OCI-LY3 (cell line): ENCODE results near the gene HDAC7.

ENCODE experiments used
- EZH2phosphoT487 ChIP-seq: fragments of 200-600 bp; shearing (Covaris generic); IDR thresholded peaks from 2 replicates; pipeline ENCODE4 v1.6.1; 2018; ENCODE audit warnings: antibody characterized with exemption, mixed run types, low read depth
- TF ChIP-seq, protein P1 (sequence below): fragments of 200-600, 300-600 bp; sonication (generic); IDR thresholded peaks from 2 replicates; pipeline ENCODE4 v1.5.1; 2014; ENCODE audit warnings: antibody characterized with exemption, low read length, low read depth

DNA sequence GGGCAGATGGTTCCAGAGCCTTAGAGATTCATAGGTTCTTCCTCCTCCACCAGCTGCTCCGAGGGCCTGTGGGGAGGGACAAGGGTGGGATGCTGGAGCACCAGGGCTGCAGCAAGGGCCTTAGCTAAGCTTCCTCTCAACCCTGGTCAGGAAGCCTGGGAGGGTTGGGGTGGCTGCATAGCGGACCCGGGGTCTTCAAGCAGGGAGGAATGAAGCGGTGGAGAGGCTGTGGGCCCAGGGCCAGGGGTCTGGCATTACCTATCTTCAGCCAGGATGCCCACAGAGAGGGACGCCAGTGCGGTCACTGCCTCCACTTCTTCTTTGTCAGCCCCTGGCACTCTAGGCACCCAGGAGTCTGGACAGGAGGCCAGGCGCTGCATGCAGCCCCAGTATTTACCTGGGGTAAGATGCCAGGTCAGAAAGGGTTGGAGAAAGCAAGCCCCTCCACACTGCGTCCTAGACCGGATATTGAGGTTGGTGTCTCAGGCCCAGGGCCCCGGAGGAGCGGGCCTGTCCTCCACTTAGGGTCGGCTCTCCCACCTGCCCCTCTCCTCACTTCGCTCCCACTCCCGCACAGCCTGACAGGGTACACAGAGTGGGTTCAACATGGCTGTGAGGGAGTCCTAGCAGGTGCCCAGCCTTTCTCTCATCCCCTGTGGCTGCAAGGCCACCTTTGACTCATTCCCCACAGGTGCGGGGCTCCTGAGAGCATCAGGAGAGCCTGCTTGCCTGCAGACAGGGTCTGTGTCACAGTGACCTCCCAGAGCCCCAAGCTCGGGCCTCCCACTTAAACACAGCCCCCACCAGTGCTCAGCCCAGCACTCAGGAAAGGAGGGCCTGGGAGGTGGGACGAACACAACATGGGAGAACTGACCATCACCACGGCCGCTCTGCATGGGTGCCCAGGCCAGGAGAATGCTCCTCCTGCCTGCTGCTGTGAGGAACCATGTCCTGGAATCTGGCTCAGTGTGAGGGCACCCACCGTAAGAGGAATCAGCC lies 35.6 kb downstream of the HDAC7 start:
- TF ChIP-seq, protein P1, sequence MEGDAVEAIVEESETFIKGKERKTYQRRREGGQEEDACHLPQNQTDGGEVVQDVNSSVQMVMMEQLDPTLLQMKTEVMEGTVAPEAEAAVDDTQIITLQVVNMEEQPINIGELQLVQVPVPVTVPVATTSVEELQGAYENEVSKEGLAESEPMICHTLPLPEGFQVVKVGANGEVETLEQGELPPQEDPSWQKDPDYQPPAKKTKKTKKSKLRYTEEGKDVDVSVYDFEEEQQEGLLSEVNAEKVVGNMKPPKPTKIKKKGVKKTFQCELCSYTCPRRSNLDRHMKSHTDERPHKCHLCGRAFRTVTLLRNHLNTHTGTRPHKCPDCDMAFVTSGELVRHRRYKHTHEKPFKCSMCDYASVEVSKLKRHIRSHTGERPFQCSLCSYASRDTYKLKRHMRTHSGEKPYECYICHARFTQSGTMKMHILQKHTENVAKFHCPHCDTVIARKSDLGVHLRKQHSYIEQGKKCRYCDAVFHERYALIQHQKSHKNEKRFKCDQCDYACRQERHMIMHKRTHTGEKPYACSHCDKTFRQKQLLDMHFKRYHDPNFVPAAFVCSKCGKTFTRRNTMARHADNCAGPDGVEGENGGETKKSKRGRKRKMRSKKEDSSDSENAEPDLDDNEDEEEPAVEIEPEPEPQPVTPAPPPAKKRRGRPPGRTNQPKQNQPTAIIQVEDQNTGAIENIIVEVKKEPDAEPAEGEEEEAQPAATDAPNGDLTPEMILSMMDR = no peak
- TF ChIP-seq EZH2phosphoT487 = no peak
